Upper lobe of left lung (tissue), 4 donors: ENCODE results near the gene FXR2.

Source experiments
- EP300 ChIP-seq, 4 donors: sonication (generic); formaldehyde crosslinking; IDR thresholded peaks; one replicate each; pipeline ENCODE4 v1.5.1; 2017; ENCODE audit warnings: antibody characterized with exemption in 4 of 4, control low read depth in 2 of 4
- POLR2AphosphoS5 ChIP-seq, 2 donors: sonication (generic); formaldehyde crosslinking; IDR thresholded peaks; one replicate each; pipeline ENCODE4 v1.5.1; 2017; ENCODE audit warnings: antibody characterized with exemption in 2 of 2

GRCh38 chr17:7588553-7589203, 26.0 kb downstream of the FXR2 start:
- TF ChIP-seq POLR2AphosphoS5 (IDR thresholded peaks at IDR 0.05) (no peak), EP300 (IDR thresholded peaks at IDR 0.05) (no peak)
